GM23338 (cell line): ENCODE results near the gene SLC9A8. TPM values are rescaled to one million over a fixed set of nuclear protein-coding genes. Genes with fewer than 3 reads are reported as not detected.

ENCODE experiments used
- ATAC-seq: fragments of 200-7000 bp; cut with Tn5 transposase; 3 replicates; pipeline ENCODE4 v1.9.1; 2020
- DNase-seq: peaks from one replicate; pipeline ENCODE4 v3.0.0-alpha.2; 2015; ENCODE audit warnings: low spot score
- H2AFZ ChIP-seq: fragments of 200-600 bp; sonication (generic); 2 replicates; pipeline ENCODE4 v1.8.0; 2016; ENCODE audit warnings: antibody characterized with exemption, mild to moderate bottlenecking, moderate library complexity
- H3F3A ChIP-seq: fragments of 200-600 bp; sonication (generic); replicated peaks from 2 replicates; pipeline ENCODE4 v1.8.0; 2017; ENCODE audit warnings: antibody characterized with exemption, mixed run types, low read depth
- H3K27ac ChIP-seq: fragments of 200-600 bp; sonication (generic); 2 replicates; pipeline ENCODE4 v1.6.1; 2016; ENCODE audit warnings: low read depth
- H3K27me3 ChIP-seq: fragments of 200-600 bp; sonication (generic); 2 replicates; pipeline ENCODE4 v1.8.0; 2016; ENCODE audit warnings: mild to moderate bottlenecking, mixed run types, moderate library complexity; ENCODE audit not compliant: insufficient read depth
- H3K36me3 ChIP-seq: fragments of 200-600 bp; sonication (generic); 2 replicates; pipeline ENCODE4 v1.8.0; 2016; ENCODE audit warnings: mild to moderate bottlenecking; ENCODE audit not compliant: insufficient read depth
- H3K4me1 ChIP-seq: fragments of 200-600 bp; sonication (generic); 2 replicates; pipeline ENCODE4 v1.8.0; 2016; ENCODE audit warnings: mild to moderate bottlenecking, moderate library complexity; ENCODE audit not compliant: insufficient read depth
- H3K4me2 ChIP-seq: fragments of 200-600 bp; sonication (generic); 2 replicates; pipeline ENCODE4 v1.7.1; 2017; ENCODE audit warnings: mixed run types
- H3K4me3 ChIP-seq: fragments of 200-600 bp; sonication (generic); 2 replicates; pipeline ENCODE4 v1.6.1; 2016; ENCODE audit warnings: mixed run types
- H3K79me2 ChIP-seq: fragments of 200-600 bp; sonication (generic); replicated peaks from 2 replicates; pipeline ENCODE4 v1.8.0; 2017; ENCODE audit warnings: mild to moderate bottlenecking; ENCODE audit not compliant: insufficient read depth
- H3K9me2 ChIP-seq: fragments of 200-600 bp; sonication (generic); 2 replicates; pipeline ENCODE4 v1.8.0; 2017; ENCODE audit not compliant: insufficient read depth
- H4K20me1 ChIP-seq: fragments of 200-600 bp; sonication (generic); replicated peaks from 2 replicates; pipeline ENCODE4 v1.8.0; 2017; ENCODE audit warnings: mild to moderate bottlenecking; ENCODE audit not compliant: insufficient read depth
- H3K27ac Mint-ChIP-seq: 2 replicates; pipeline ENCODE4 v1.8.0; 2020; ENCODE audit warnings: inconsistent platforms, mild to moderate bottlenecking, moderate library complexity, mixed read lengths
- H3K27me3 Mint-ChIP-seq: 3 replicates; pipeline ENCODE4 v1.8.0; 2022; ENCODE audit warnings: low read depth, mild to moderate bottlenecking, moderate library complexity, mixed read lengths, inconsistent platforms; ENCODE audit not compliant: insufficient read depth, poor library complexity
- H3K36me3 Mint-ChIP-seq: 3 replicates; pipeline ENCODE4 v1.8.0; 2021; ENCODE audit warnings: low read depth, mild to moderate bottlenecking, inconsistent platforms, moderate library complexity, mixed read lengths
- H3K4me1 Mint-ChIP-seq: 3 replicates; pipeline ENCODE4 v1.8.0; 2020; ENCODE audit warnings: mild to moderate bottlenecking, inconsistent platforms, mixed read lengths
- H3K4me3 Mint-ChIP-seq: 3 replicates; pipeline ENCODE4 v1.8.0; 2021; ENCODE audit warnings: moderate library complexity, mild to moderate bottlenecking, inconsistent platforms, mixed read lengths
- H3K9me3 Mint-ChIP-seq: 3 replicates; pipeline ENCODE4 v1.8.0; 2020; ENCODE audit warnings: moderate library complexity, mild to moderate bottlenecking, inconsistent platforms, mixed read lengths
- CREB1 ChIP-seq: fragments of 250-450 bp; sonication (Bioruptor Pico); IDR thresholded peaks from 2 replicates; pipeline ENCODE4 v1.5.0; 2020; ENCODE audit warnings: low read depth, mild to moderate bottlenecking, moderate library complexity
- CTCF ChIP-seq, 2 experiments: fragments of 200-600 bp in 1 of 2; sonication (generic) in 1 of 2; conservative IDR thresholded peaks; 2 replicates each; pipeline versions ENCODE4 v1.5.1 to v1.6.1; 2016 to 2017; ENCODE audit warnings: antibody characterized with exemption in 2 of 2, low read depth in 2 of 2, mild to moderate bottlenecking in 2 of 2, moderate library complexity in 1 of 2
- ETS1 ChIP-seq: IDR thresholded peaks from 2 replicates; pipeline ENCODE4 v1.6.1; 2016; ENCODE audit warnings: antibody characterized with exemption
- EZH2 ChIP-seq: fragments of 200-600 bp; sonication (generic); IDR thresholded peaks from one replicate; pipeline ENCODE4 v1.8.0; 2017; ENCODE audit warnings: antibody characterized with exemption, mild to moderate bottlenecking, low read depth; ENCODE audit not compliant: unreplicated experiment
- EZH2phosphoT487 ChIP-seq: fragments of 200-600 bp; sonication (generic); IDR thresholded peaks from one replicate; pipeline ENCODE4 v1.8.1; 2018; ENCODE audit warnings: antibody characterized with exemption; ENCODE audit not compliant: unreplicated experiment
- JUNB ChIP-seq: IDR thresholded peaks from one replicate; pipeline ENCODE4 v1.6.1; 2016; ENCODE audit warnings: antibody characterized with exemption; ENCODE audit not compliant: unreplicated experiment
- NANOG ChIP-seq: IDR thresholded peaks from 2 replicates; pipeline ENCODE4 v1.6.1; 2016; ENCODE audit warnings: antibody characterized with exemption, borderline replicate concordance
- POLR2AphosphoS5 ChIP-seq: IDR thresholded peaks from 2 replicates; pipeline ENCODE4 v1.6.1; 2016; ENCODE audit warnings: antibody characterized with exemption, low read depth
- REST ChIP-seq: IDR thresholded peaks from one replicate; pipeline ENCODE4 v1.6.1; 2018; ENCODE audit warnings: antibody characterized with exemption; ENCODE audit not compliant: unreplicated experiment
- STAT1 ChIP-seq: IDR thresholded peaks from one replicate; pipeline ENCODE4 v1.6.1; 2016; ENCODE audit warnings: antibody characterized with exemption; ENCODE audit not compliant: unreplicated experiment
- ZNF114 ChIP-seq: fragments of 250-450 bp; sonication (Bioruptor Pico); IDR thresholded peaks from 2 replicates; pipeline ENCODE4 v1.5.0; 2020; ENCODE audit warnings: mild to moderate bottlenecking, moderate library complexity
- ZNF331 ChIP-seq: fragments of 250-450 bp; sonication (Bioruptor Pico); IDR thresholded peaks from 2 replicates; pipeline ENCODE4 v1.5.0; 2020; ENCODE audit warnings: low read depth, mild to moderate bottlenecking, moderate library complexity
- ZNF462 ChIP-seq: fragments of 250-450 bp; sonication (Bioruptor Pico); IDR thresholded peaks from 2 replicates; pipeline ENCODE4 v1.5.0; 2020; ENCODE audit warnings: mild to moderate bottlenecking, moderate library complexity
- polyA plus RNA-seq: library from polyadenylated mRNA; unstranded; fragments of >200 nt; fragmentation: Nextera tagmentation; extraction: Ambion mirVana; gene quantifications from 2 replicates; pipeline ENCODE4 v1.2.1, GENCODE V29; 2016
- total RNA-seq: library from RNA; depleted of rRNA; stranded (reverse); fragments of >200 nt; shearing (Covaris generic); gene quantifications from 2 replicates; pipeline ENCODE4 v1.2.3, GENCODE V29; 2014

SLC9A8 gene
- total and polyA plus RNA-seq, 2 experiments from 2014 or later: 2.6 to 6.4 TPM

- TF ChIP-seq ZNF331 (CRISPR knock-in tag) (no peak), POLR2AphosphoS5 (no peak), ZNF462 (CRISPR knock-in tag) (no peak), NANOG (no peak), CREB1 (CRISPR knock-in tag) (no peak), ETS1 (no peak), EZH2 (no peak), EZH2phosphoT487 (no peak), JUNB (no peak), CTCF (conservative IDR thresholded peaks at IDR 0.05; ENCODE audit: low read depth in 2 of 2) (no peak), ZNF114 (CRISPR knock-in tag) (no peak), REST (no peak), STAT1 (no peak)
- Mint-ChIP-seq H3K27ac (peak overlapping the region; percentile 98), H3K4me3 (no peak overlapping the region; the same call in 2 of the 3 replicates), H3K27me3 (peaks cover 13% of the 10 kb centered on the region), H3K9me3 (peaks cover 15% of the 10 kb centered on the region), H3K4me1 (peaks cover 41% of the 10 kb centered on the region), H3K36me3 (peaks cover 17% of the 10 kb centered on the region)
- peaks cover 18% of the 10 kb centered on the region for H3K9me2 ChIP-seq
- peak overlapping the region; percentile 22 for H3K4me2 ChIP-seq
- ATAC-seq: no peak
- no peaks in the 10 kb centered on the region for H4K20me1 ChIP-seq
- peak overlapping the region; percentile 94 for H3K27ac ChIP-seq
- H3K79me2 ChIP-seq: no peaks in the 10 kb centered on the region
- DNase-seq: no peak
- no peaks in the 10 kb centered on the region for H3K36me3 ChIP-seq
- peak overlapping the region; percentile 15; the same call in 1 of the 2 replicates for H2AFZ ChIP-seq
- peaks cover 5% of the 10 kb centered on the region; the same call in 1 of the 2 replicates for H3F3A ChIP-seq
- no peak overlapping the region for H3K4me3 ChIP-seq
- peaks cover 46% of the 10 kb centered on the region for H3K4me1 ChIP-seq
- H3K27me3 ChIP-seq: no peaks in the 10 kb centered on the region
Measured at GRCh38 chr20:49769048-49769581, 43.5 kb upstream of the SLC9A8 start.
